Testis (tissue), 2 donors: ENCODE measurements around the gene RIPK3.

Experiments used
- POLR2A ChIP-seq: fragments of 450-650 bp; IDR thresholded peaks from one replicate; pipeline ENCODE4 v1.6.1; 2017; ENCODE audit warnings: antibody characterized with exemption, mild to moderate bottlenecking, moderate library complexity
- TF ChIP-seq, protein P1 (sequence below), 3 experiments: fragments of 450-650 bp in 2 of 3; fragments of 200-600 bp in 1 of 3; sonication (generic) in 1 of 3; IDR thresholded peaks; one replicate each; pipeline ENCODE4 v1.5.1; 2016 to 2019; ENCODE audit warnings: antibody characterized with exemption in 3 of 3, mild to moderate bottlenecking in 2 of 3, moderate library complexity in 1 of 3

- TF ChIP-seq POLR2A: no peak
- TF ChIP-seq, protein P1, sequence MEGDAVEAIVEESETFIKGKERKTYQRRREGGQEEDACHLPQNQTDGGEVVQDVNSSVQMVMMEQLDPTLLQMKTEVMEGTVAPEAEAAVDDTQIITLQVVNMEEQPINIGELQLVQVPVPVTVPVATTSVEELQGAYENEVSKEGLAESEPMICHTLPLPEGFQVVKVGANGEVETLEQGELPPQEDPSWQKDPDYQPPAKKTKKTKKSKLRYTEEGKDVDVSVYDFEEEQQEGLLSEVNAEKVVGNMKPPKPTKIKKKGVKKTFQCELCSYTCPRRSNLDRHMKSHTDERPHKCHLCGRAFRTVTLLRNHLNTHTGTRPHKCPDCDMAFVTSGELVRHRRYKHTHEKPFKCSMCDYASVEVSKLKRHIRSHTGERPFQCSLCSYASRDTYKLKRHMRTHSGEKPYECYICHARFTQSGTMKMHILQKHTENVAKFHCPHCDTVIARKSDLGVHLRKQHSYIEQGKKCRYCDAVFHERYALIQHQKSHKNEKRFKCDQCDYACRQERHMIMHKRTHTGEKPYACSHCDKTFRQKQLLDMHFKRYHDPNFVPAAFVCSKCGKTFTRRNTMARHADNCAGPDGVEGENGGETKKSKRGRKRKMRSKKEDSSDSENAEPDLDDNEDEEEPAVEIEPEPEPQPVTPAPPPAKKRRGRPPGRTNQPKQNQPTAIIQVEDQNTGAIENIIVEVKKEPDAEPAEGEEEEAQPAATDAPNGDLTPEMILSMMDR (IDR thresholded peaks at IDR 0.05): no peak
These were observed 27.8 kb downstream of the RIPK3 start for GRCh38 chr14:24311837-24312615.
